ENCODE measurements around the gene CDR2.
"Not testable (repeated sequence)": the region's sequence is repeated elsewhere in the genome, so short reads cannot be mapped to it uniquely, and the experiment has no call there.

CDR2 gene

DNA sequence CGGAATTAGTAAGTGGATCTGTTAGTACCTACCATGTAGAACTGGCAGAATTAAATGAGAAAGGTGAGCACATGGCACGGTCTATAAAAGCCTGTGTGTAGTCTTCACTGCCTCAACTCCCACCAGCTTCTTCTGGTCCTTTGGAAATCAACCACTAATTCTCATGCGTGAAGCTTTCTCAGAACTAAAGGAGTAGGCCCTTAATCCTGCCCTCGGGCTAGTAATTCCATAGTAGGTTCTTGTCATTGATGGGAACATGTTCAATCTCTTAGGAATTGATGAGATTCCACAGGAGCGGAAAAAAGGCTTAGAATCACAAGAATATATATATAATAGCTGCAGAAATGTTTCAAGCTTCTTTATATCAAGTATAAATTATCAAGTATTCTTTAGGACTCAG is 21.7 kb downstream of the CDR2 start:
- DNase-seq (ENCODE audit: low spot score): no peak

DNA sequence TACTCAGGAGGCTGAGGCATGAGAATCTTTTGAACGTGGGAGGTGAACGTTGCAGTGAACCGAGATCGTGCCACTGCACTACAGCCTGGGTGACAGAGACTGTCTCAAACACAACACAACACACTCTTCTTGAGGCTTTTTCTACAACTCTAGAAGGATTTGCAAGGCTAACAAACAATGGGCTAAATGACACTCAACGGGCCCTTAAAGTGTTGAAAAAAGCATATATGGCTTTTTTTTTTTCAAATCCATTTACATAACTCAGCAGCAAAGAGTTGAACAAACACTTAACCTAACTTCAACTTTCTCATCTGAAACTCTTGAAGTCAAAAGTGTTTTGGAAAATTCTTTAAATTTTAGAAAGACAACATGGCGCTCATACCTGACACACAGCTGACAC is 22.3 kb downstream of the CDR2 start:
- DNase-seq (ENCODE audit: low spot score): no peak

GRCh38 chr16:22351017-22351416 is 23.4 kb downstream of the CDR2 start:
- DNase-seq (ENCODE audit: low spot score): not testable (repeated sequence)

GRCh38 chr16:22348291-22348690 is 26.1 kb downstream of the CDR2 start:
- no peak for DNase-seq (ENCODE audit: low spot score)

DNA sequence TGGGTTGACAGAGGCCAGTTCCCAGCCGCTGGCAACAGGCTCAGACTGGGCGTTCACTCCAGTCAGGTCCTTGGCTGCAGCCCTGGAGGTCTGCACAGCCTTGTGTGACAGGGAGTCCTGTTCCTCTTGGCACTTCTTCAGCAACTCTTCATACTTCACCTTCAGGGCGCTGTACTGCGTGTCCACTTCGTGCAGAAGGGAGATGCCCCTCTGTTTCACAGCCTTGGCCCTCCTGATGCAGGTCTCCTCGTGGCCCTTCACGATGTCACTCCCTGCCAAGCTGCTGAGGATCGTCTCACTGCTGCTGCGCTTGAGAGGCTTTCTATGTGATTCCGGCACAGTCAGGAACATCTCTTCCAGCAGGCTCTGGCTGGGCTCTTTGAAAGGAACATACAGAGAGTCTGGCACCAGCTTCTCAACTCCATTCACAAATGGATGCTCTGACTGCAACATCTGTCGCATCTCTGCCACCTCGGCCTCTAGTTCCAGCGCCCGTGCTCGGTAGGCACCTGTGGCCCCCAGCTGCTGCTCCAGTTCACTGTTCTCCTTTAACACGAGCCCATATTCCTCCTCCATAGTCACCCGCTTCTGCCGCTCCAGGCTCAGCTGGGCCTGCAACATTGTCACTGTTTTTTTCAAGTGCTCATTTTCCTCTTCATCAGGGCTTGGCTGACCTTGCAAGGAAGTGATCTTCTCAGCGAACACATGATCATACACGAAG is 27.2 kb downstream of the CDR2 start:
- no peak for DNase-seq (ENCODE audit: low spot score)

GRCh38 chr16:22346483-22346882 is 27.9 kb downstream of the CDR2 start:
- DNase-seq (ENCODE audit: low spot score): no peak

DNA sequence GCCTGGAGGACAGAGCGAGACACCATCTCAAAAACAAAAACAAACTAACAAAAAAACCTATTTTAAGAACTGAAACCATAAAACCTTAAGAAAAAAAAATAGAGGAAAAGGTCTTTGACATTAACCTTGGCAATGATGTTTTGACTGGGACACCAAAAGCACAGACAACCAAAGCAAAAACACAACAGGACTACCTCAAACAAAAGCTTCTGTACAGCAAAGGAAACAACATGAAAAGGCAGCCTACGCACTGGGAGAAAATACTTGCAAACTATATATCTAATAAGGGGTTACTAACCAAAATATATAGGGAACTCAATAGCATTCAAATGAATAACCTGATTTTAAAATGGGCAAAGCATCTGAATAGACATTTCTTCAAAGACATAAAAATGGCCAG is 32.3 kb downstream of the CDR2 start:
- no peak for DNase-seq (ENCODE audit: low spot score)

DNA sequence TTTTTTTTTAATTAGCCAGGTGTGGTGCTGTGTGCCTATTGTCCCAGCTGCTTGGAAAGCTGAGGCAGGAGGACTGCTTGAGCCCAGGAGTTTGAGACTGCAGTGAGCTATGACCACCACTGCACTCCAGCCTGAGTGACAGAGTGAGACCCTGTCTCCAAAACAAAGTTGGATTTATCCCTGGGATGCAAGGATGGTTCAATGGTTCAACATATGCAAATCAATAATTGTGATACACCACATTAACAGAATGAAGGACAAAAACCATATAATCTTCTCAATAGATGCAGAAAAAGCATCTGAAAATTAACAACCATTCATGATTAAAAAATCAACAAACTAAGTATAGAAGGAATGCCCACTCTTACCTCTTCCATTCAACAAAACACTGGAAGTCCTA is 33.5 kb downstream of the CDR2 start:
- no peak for DNase-seq (ENCODE audit: low spot score)

- DNase-seq (ENCODE audit: low spot score): no peak
These were observed 36.4 kb downstream of the CDR2 start for GRCh38 chr16:22337849-22338635.

DNA sequence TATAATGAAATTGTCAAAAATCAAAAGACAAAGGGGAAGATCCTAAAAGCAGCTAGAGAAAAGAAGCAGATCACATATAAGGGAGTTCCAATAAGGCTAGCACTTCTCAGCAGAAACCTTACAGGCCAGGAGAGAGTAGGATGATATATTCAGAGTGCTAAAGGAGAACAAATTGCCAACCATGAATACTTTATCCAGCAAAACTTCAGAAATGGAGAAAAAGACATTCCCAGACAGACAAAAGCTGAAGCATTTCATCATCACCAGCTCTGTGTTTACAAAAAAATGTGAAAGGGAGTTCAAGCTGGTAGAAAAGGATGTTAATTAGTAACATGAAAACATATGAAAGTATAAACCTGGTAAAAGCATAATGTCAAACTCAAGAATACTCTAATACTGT is 37.4 kb downstream of the CDR2 start:
- DNase-seq (ENCODE audit: low spot score): no peak

DNA sequence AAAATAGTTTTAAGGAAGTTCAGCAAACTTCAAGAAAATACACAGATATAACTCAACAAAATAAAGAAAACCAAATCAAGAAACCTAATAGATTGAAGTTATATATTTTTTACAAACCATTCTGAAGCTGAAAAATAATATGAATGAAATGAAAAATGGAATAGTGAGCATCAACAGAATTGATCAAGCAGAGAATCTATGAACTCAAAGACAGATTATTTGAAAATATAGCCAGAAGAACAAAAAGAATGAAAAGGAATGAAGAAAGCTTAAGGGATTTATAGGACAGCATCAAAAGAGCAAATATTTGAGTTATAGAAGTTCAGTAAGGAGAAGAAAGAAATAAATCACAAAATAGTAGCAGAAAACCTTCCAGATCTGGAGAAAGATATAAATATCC is 37.8 kb downstream of the CDR2 start:
- no peak for DNase-seq (ENCODE audit: low spot score)

GRCh38 chr16:22335668-22336246 is 38.7 kb downstream of the CDR2 start:
- DNase-seq (ENCODE audit: low spot score): no peak

- DNase-seq (ENCODE audit: low spot score): no peak
These were observed 40.9 kb downstream of the CDR2 start for GRCh38 chr16:22333457-22333994.

DNA sequence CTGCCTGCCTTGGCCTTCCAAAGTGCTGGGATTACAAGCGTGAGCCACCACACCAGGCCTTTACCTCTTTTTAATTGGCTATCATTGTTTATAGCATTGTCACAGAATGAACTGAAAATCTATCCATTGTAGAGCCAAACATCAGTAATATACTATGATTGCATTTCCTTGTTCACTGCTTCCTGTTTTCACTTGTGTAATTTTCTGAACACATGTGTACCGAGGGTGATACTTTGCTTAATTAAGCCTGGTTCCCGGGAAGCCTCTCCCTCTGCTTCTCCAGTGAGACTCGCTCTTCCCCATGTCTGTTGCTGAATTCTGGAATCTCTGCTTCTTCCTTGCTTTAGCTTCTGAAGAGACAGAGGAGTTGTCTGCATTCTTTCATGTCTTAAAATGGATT is 44.1 kb downstream of the CDR2 start:
- no peak for DNase-seq (ENCODE audit: low spot score)

DNA sequence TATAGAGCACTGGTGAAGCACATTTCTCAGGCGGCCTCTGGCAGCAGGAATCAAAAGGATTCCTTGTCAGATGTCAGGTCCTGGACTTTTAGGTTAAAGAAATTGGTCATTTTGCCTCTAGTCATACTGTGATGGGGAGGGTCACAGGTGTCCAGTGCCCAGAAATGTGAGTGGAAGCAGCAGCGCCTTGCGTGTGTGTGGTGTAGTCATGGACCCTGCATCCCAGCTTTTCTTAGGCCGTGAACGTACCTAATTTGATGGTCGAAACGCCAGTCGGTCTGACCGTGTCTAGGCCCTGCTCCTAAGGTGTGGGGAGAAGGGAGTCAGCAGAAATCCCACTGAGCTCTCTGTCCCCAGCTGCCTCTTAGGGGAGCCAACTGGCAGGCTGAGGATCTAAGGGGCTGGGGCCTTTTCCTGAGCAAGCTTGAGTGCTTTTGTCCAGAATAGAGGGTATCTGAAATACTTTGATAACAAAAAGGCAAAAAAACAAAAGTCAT is 45.2 kb downstream of the CDR2 start:
- DNase-seq (ENCODE audit: low spot score): no peak

DNA sequence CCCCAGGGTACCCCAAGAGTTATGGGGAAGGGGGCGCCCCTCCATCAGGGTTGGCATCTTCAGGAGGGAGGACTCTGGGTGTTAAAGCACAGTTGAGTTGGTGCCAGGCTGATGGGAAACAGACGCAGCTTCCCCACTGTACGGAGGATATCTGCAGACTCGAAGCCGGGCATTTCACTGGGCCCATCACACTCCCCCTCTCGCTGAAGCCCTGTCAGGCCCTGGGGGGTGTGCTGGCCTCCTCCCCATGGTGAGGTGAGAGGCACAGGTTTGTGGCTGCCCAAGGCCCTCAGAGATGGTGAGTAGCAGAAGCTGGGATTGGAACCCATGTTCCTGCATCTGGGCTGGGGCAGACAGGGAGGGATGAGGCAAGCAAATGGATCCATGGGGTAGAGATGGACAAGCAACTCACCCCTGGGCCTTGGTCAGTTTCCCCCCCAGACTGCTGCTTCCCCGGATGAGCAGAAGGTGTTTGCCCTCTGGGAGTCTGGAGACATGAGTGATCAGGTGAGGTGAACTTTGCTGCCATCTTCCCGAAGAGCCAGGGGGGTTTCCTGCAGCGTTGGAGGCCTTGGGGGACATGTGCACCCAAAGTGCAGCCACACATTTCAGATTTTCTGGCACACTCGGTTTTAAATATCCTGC is 46.2 kb downstream of the CDR2 start:
- DNase-seq (ENCODE audit: low spot score): no peak

DNA sequence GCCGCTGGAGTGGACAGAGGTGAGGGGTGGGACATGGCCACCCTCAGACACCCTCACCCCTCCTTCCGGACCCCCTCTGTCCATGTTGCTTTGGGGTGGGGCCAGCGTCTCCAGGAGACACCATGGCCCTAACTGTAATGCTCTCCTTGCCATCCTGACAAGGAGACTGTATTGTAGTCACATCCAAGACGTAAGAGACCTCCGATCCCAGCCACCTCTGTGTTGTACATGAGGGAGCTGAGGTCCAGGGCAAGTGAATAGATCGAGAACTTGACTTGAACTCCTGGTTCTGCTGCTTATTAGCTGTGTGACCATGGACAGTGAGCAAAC is 47.0 kb downstream of the CDR2 start:
- DNase-seq (ENCODE audit: low spot score): no peak

GRCh38 chr16:22326771-22327445 is 47.5 kb downstream of the CDR2 start:
- DNase-seq (ENCODE audit: low spot score): no peak

DNA sequence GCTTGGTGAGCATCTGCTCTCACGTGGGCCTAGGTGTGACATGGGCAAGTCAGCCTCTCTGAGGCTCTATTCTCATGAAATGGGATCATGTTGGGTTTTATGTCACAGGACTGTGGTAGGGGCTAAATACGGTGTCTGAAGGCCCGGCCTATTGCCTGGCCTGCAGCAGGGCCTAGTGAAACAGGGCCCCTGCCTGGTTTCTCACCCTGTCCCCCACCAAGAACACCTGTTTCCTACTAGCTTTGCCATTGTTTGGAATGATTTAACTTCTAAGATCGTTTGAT is 48.1 kb downstream of the CDR2 start:
- DNase-seq (ENCODE audit: low spot score): no peak

GRCh38 chr16:22325598-22326368 is 48.6 kb downstream of the CDR2 start:
- DNase-seq (ENCODE audit: low spot score): no peak

Data from kidney capillary endothelial cell (primary cell).